Measurements from ENCODE around the gene JARID2. TPM values are rescaled to one million over a fixed set of nuclear protein-coding genes. Genes with fewer than 3 reads are reported as not detected.

Gene JARID2
- total and polyA plus RNA-seq, 2 of the 13 experiments (the other 11 are each of a cell fraction or from before 2014, with no cell fraction given): 7.5 to 10.3 TPM

- POLR2A ChIA-PET: no interaction called here
- no peak for FAIRE-seq
- Histone ChIP-seq H3K4me3 (replicated peaks in 1 of 3; ENCODE audit: insufficient read depth in 1 of 3, low read depth in 2 of 3, low read length in 3 of 3) (no peak overlapping the region), H3K4me2 (ENCODE audit: low read depth, low read length) (no peak overlapping the region), H3K36me3 (replicated peaks in 1 of 2; ENCODE audit: control insufficient read depth in 1 of 2, insufficient read depth in 2 of 2, low read length in 2 of 2) (peaks cover 6 to 50% of the 10 kb centered on the region in 2 experiments), H3K9me3 (ENCODE audit: low read length) (no peaks in the 10 kb centered on the region), H3K4me1 (ENCODE audit: insufficient read depth, low read length) (peaks cover 15% of the 10 kb centered on the region), H4K20me1 (ENCODE audit: insufficient read depth, low read length) (no peaks in the 10 kb centered on the region), H3K9ac (ENCODE audit: insufficient read depth, low read depth, low read length) (no peak overlapping the region), H3K27me3 (ENCODE audit: control insufficient read depth in 1 of 2, insufficient read depth in 2 of 2, low read length in 2 of 2) (no peaks in the 10 kb centered on the region), H2AFZ (ENCODE audit: low read length) (no peak overlapping the region), H3K27ac (ENCODE audit: extremely low read length, insufficient read depth, low read length) (no peak overlapping the region), H3K79me2 (ENCODE audit: insufficient read depth, low read length) (no peaks in the 10 kb centered on the region)
- CTCF ChIA-PET (ENCODE audit: low intra/inter-chr PET ratio, low total read pairs): no interaction called here
- intact Hi-C loops (cut with micrococcal nuclease; ENCODE audit: unreplicated experiment): no loop called here
- WGBS (ENCODE audit: low lambda C conversion rate): 97% methylated on average over 22 of the region's 23 CpGs
- DNase-seq (ENCODE audit: low spot score): no peak
- in situ Hi-C loops (cut with HindIII; ENCODE audit: extremely low pct_ligation_motif_present, low pct_unique_long_range_greater_than_20kb): loop anchor here (10.0 kb wide), 1 partner anchor 101 kb away; no protein-coding TSS in a partner anchor
- no peak for ATAC-seq
- BruUV-seq (replicated peaks): no TSS peak
- TF ChIP-seq PRPF4 (IDR thresholded peaks at IDR 0.05; ENCODE audit: low read depth, low read length, poor library complexity, severe bottlenecking) (no peak), SATB2 (CRISPR knock-in tag; IDR thresholded peaks at IDR 0.05) (no peak), ZSCAN31 (CRISPR knock-in tag; IDR thresholded peaks at IDR 0.05; ENCODE audit: low read depth) (no peak), SALL2 (CRISPR knock-in tag; IDR thresholded peaks at IDR 0.05) (no peak), ARID5B (CRISPR knock-in tag; IDR thresholded peaks at IDR 0.05) (no peak), USF2 (IDR thresholded peaks at IDR 0.05; ENCODE audit: low read depth, low read length) (no peak), USF2 (CRISPR knock-in tag; IDR thresholded peaks at IDR 0.05; ENCODE audit: borderline replicate concordance) (no peak), EHMT2 (IDR thresholded peaks at IDR 0.05; ENCODE audit: borderline replicate concordance, low read depth, low read length) (no peak), HIVEP1 (CRISPR knock-in tag; IDR thresholded peaks at IDR 0.05) (no peak), ZNF703 (CRISPR knock-in tag; IDR thresholded peaks at IDR 0.05; ENCODE audit: borderline replicate concordance) (no peak), RELA (CRISPR knock-in tag; IDR thresholded peaks at IDR 0.05) (no peak), ZUFSP (CRISPR knock-in tag; IDR thresholded peaks at IDR 0.05; ENCODE audit: borderline replicate concordance) (no peak), SIN3B (IDR thresholded peaks at IDR 0.05; ENCODE audit: low read length) (no peak), ARNTL (CRISPR knock-in tag; IDR thresholded peaks at IDR 0.05) (no peak)
Observed at GRCh38 chr6:15523679-15524630, 278.1 kb downstream of the JARID2 start.

Data from HepG2 (cell line).